CD14-positive monocyte (primary cell): ENCODE data around the gene HSPA14. TPM values are rescaled to one million over a fixed set of nuclear protein-coding genes. Genes with fewer than 3 reads are reported as not detected.

Experiments used
- DNase-seq, 3 donors: peaks; one replicate each; pipeline ENCODE4 v3.0.0-alpha.2; 2011 to 2022
- H2AFZ ChIP-seq: 2 replicates; pipeline ENCODE4 v1.6.0; 2012; ENCODE audit warnings: mild to moderate bottlenecking, low read depth, low read length, inconsistent platforms; ENCODE audit not compliant: insufficient read depth, poor library complexity, severe bottlenecking
- H3K27ac ChIP-seq, 2 donors: 1 replicate in 1 of 2; 2 replicates in 1 of 2; pipeline ENCODE4 v1.5.1; 2012 to 2013; ENCODE audit warnings: low read length in 2 of 2, control low read depth in 1 of 2, inconsistent platforms in 1 of 2, low read depth in 1 of 2, mild to moderate bottlenecking in 1 of 2
- H3K27me3 ChIP-seq, 2 donors: one replicate each; pipeline versions ENCODE4 v1.6.0 to v1.6.1; 2011 to 2013; ENCODE audit warnings: low read length in 2 of 2; ENCODE audit not compliant: control insufficient read depth in 2 of 2, insufficient read depth in 2 of 2
- H3K36me3 ChIP-seq, 2 donors: replicated peaks in 1 of 2; 1 replicate in 1 of 2; 2 replicates in 1 of 2; pipeline versions ENCODE4 v1.5.1 to v1.6.1; 2012 to 2013; ENCODE audit warnings: low read length in 2 of 2, control low read depth in 1 of 2, inconsistent platforms in 1 of 2, mild to moderate bottlenecking in 1 of 2; ENCODE audit not compliant: insufficient read depth in 2 of 2, control insufficient read depth in 1 of 2
- H3K4me1 ChIP-seq, 2 donors: 1 replicate in 1 of 2; 2 replicates in 1 of 2; pipeline versions ENCODE4 v1.5.1 to v1.6.1; 2012 to 2013; ENCODE audit warnings: low read length in 2 of 2, control low read depth in 1 of 2, inconsistent platforms in 1 of 2, mild to moderate bottlenecking in 1 of 2, moderate library complexity in 1 of 2; ENCODE audit not compliant: insufficient read depth in 2 of 2, control insufficient read depth in 1 of 2
- H3K4me2 ChIP-seq: replicated peaks from 2 replicates; pipeline ENCODE3; 2012; ENCODE audit warnings: low read length, moderate library complexity, mild to moderate bottlenecking; ENCODE audit not compliant: poor library complexity, severe bottlenecking; ENCODE audit errors: extremely low read depth
- H3K4me3 ChIP-seq, 3 experiments: fragments of 200-600 bp in 1 of 3; sonication (generic) in 1 of 3; replicated peaks in 1 of 3; 1 replicate in 2 of 3; 2 replicates in 1 of 3; pipeline ENCODE4 v1.5.1; 2011 to 2013; ENCODE audit warnings: low read length in 3 of 3, mild to moderate bottlenecking in 3 of 3, control low read depth in 2 of 3, low read depth in 2 of 3, inconsistent platforms in 1 of 3, moderate library complexity in 1 of 3
- H3K79me2 ChIP-seq: 2 replicates; pipeline ENCODE4 v1.6.0; 2012; ENCODE audit warnings: mild to moderate bottlenecking, control low read depth, inconsistent platforms, low read length, moderate library complexity; ENCODE audit not compliant: insufficient read depth
- H3K9ac ChIP-seq: 2 replicates; pipeline ENCODE4 v1.6.0; 2017; ENCODE audit warnings: low read length, mild to moderate bottlenecking; ENCODE audit not compliant: insufficient read depth, poor library complexity, severe bottlenecking
- H3K9me3 ChIP-seq, 2 donors: replicated peaks in 1 of 2; 1 replicate in 1 of 2; 2 replicates in 1 of 2; pipeline versions ENCODE4 v1.5.1 to v1.6.1; 2012 to 2013; ENCODE audit warnings: low read length in 2 of 2, control low read depth in 1 of 2; ENCODE audit not compliant: control insufficient read depth in 1 of 2, insufficient read depth in 1 of 2
- H4K20me1 ChIP-seq: 2 replicates; pipeline ENCODE4 v1.6.0; 2012; ENCODE audit warnings: mild to moderate bottlenecking, low read length, control low read depth, moderate library complexity; ENCODE audit not compliant: insufficient read depth
- H3K27ac Mint-ChIP-seq, 7 donors: one replicate each; pipeline ENCODE4 v1.8.0; 2020; ENCODE audit warnings: mild to moderate bottlenecking in 7 of 7, mixed read lengths in 7 of 7, moderate library complexity in 6 of 7, inconsistent platforms in 2 of 7
- H3K27me3 Mint-ChIP-seq, 3 donors: one replicate each; pipeline ENCODE4 v1.8.0; 2021 to 2022; ENCODE audit warnings: low read depth in 3 of 3, mild to moderate bottlenecking in 3 of 3, mixed read lengths in 3 of 3, moderate library complexity in 3 of 3, inconsistent platforms in 1 of 3
- H3K36me3 Mint-ChIP-seq, 2 donors: one replicate each; pipeline ENCODE4 v1.8.0; 2020; ENCODE audit warnings: mixed read lengths in 2 of 2, inconsistent platforms in 1 of 2, mild to moderate bottlenecking in 1 of 2
- H3K4me1 Mint-ChIP-seq: one replicate; pipeline ENCODE4 v1.8.0; 2020; ENCODE audit warnings: mild to moderate bottlenecking, mixed read lengths
- H3K4me3 Mint-ChIP-seq, 2 donors: one replicate each; pipeline ENCODE4 v1.8.0; 2020; ENCODE audit warnings: mild to moderate bottlenecking in 2 of 2, mixed read lengths in 2 of 2, moderate library complexity in 1 of 2
- H3K9me3 Mint-ChIP-seq, 7 donors: one replicate each; pipeline ENCODE4 v1.8.0; 2020 to 2022; ENCODE audit warnings: mixed read lengths in 7 of 7, mild to moderate bottlenecking in 6 of 7, moderate library complexity in 6 of 7, inconsistent platforms in 2 of 7
- CTCF ChIP-seq: fragments of 200-600 bp; IDR thresholded peaks from one replicate; pipeline ENCODE4 v1.8.0; 2022; ENCODE audit warnings: antibody characterized with exemption, mild to moderate bottlenecking
- WGBS: methylation state at CpG from one replicate; pipeline ENCODE4 v1.1.5; 2013; ENCODE audit warnings: missing lambda C conversion rate; ENCODE audit not compliant: insufficient coverage; 5-methylcytosine and 5-hydroxymethylcytosine counted together
- intact Hi-C, 2 donors: fragments of 100-400 bp; cut with micrococcal nuclease; formaldehyde crosslinking; loops; one replicate each; pipeline versions ENCODE4 v1.15.0 to v1.15.1; 2023
- polyA plus RNA-seq, 3 donors: library from polyadenylated mRNA; depleted of rRNA in 1 of 3; unstranded in 2 of 3; stranded (reverse) in 1 of 3; fragments of 300-500 nt in 2 of 3; fragments of >200 nt in 1 of 3; fragmentation: Illumina TruSeq in 2 of 3; gene quantifications; 1 replicate in 2 of 3; 2 replicates in 1 of 3; pipeline ENCODE4 v1.2.3, GENCODE V29; 2012 to 2021

Gene HSPA14
- polyA plus RNA-seq, 3 donors, result 10.4 to 19.3 (median 15.4) TPM

DNA sequence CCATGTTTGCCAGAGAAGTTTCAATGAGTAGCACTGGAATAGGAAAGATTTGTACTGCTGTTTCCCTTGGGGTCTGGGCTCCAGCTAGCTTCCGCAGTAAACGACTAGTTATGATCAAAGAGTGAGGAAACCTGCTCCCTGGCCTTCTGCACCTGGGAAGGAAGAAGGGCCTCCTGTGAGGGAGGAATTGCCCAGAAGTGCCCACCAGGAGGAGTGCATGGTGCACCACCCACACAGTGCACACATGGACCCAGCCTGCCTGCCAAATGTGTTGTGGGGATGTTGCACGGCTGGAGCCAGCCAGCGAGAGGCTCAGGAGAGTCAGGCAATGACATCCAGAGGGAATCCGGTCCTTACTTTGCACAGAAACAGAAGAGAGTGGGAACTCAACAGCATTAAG is 36.4 kb upstream of the HSPA14 start:
- DNase-seq, result no peak
- Mint-ChIP-seq H3K9me3 (no peaks in the 10 kb centered on the region), H3K27me3 (peaks cover 0 to 2% (median 0%) of the 10 kb centered on the region in 3 donors), H3K27ac (no peak overlapping the region), H3K4me3 (no peak overlapping the region), H3K36me3 (no peaks in the 10 kb centered on the region), H3K4me1 (peaks cover 13% of the 10 kb centered on the region)
- intact Hi-C loops, result no loop called here
- Histone ChIP-seq H4K20me1 (no peaks in the 10 kb centered on the region), H3K4me3 (no peak overlapping the region), H3K9me3 (no peaks in the 10 kb centered on the region), H3K36me3 (no peaks in the 10 kb centered on the region), H3K4me1 (peaks cover 0 to 3% of the 10 kb centered on the region in 2 donors), H3K79me2 (no peaks in the 10 kb centered on the region), H3K27me3 (no peaks in the 10 kb centered on the region), H2AFZ (no peak overlapping the region), H3K27ac (no peak overlapping the region), H3K9ac (no peak overlapping the region), H3K4me2 (no peak overlapping the region)
- TF ChIP-seq CTCF, result no peak
- 87% methylated on average over 4 of the region's 5 CpGs for whole genome bisulfite sequencing

GRCh38 chr10:14803827-14804226 is 34.3 kb upstream of the HSPA14 start:
- Histone ChIP-seq H4K20me1 (no peaks in the 10 kb centered on the region), H3K4me3 (no peak overlapping the region), H2AFZ (no peak overlapping the region), H3K9me3 (no peaks in the 10 kb centered on the region), H3K27me3 (no peaks in the 10 kb centered on the region), H3K4me2 (no peak overlapping the region), H3K9ac (no peak overlapping the region), H3K79me2 (no peaks in the 10 kb centered on the region), H3K4me1 (peaks cover 0 to under 1% of the 10 kb centered on the region in 2 donors), H3K36me3 (no peaks in the 10 kb centered on the region), H3K27ac (no peak overlapping the region)
- no peak overlapping the region for H3K27ac Mint-ChIP-seq
- H3K4me1 Mint-ChIP-seq, result peaks cover 3% of the 10 kb centered on the region
- H3K27me3 Mint-ChIP-seq, result peaks cover 0 to 2% (median 0%) of the 10 kb centered on the region in 3 donors
- no CpG with 5 or more reads among the region's 1 CpG for WGBS
- H3K4me3 Mint-ChIP-seq, result no peak overlapping the region
- TF ChIP-seq CTCF, result no peak
- DNase-seq, result no peak
- H3K9me3 Mint-ChIP-seq, result no peaks in the 10 kb centered on the region
- intact Hi-C loops, result no loop called here
- no peaks in the 10 kb centered on the region for H3K36me3 Mint-ChIP-seq
